ENCODE results near the gene RBMY1F. TPM values are rescaled to one million over a fixed set of nuclear protein-coding genes. Genes with fewer than 3 reads are reported as not detected.
A peak's percentile ranks its signal among the peaks of the same experiment; 100 is the strongest.
"Not testable (repeated sequence)": the region's sequence is repeated elsewhere in the genome, so short reads cannot be mapped to it uniquely, and the experiment has no call there.

The RBMY1F gene
- not detected for total RNA-seq
- polyA plus RNA-seq (ENCODE audit: insufficient read depth, low read depth, low replicate concordance), result not detected
- long read RNA-seq, donor 1, result 0 reads
- long read RNA-seq, donor 2, result 0 reads
- long read RNA-seq, donor 3, result 0 reads
- long read RNA-seq, donor 4, result 0 reads
- long read RNA-seq, donor 5, result 0 reads
- long read RNA-seq, donor 6, result 0 reads
- long read RNA-seq, donor 7, result 0 reads
- long read RNA-seq, donor 8, result 0 reads
- long read RNA-seq, donor 9, result 0 reads
- long read RNA-seq, donor 10, result 0 reads

- DNase-seq; H3K9ac ChIP-seq (ENCODE audit: low read length in 3 of 3); H3K4me3 ChIP-seq (ENCODE audit: low read length in 3 of 3); H3K4me1 ChIP-seq (ENCODE audit: control insufficient read depth in 2 of 3, insufficient read depth in 2 of 3, low read depth in 1 of 3, low read length in 3 of 3); H3K27me3 ChIP-seq (ENCODE audit: control insufficient read depth, insufficient read depth, low read length); H3K36me3 ChIP-seq (ENCODE audit: control insufficient read depth in 2 of 3, insufficient read depth in 3 of 3, low read length in 3 of 3); FAIRE-seq; H3K9me3 ChIP-seq (ENCODE audit: control insufficient read depth in 2 of 3, insufficient read depth in 1 of 3, low read length in 3 of 3); intact Hi-C loops (cut with DNase I); H3K27ac ChIP-seq (ENCODE audit: low read depth in 2 of 2, low read length in 2 of 2): not testable (repeated sequence)
Observed at GRCh38 chrY:22182823-22183222, at the start of gene RBMY1F. TSS of gene RBMY1F (minus strand) at chrY:22182923. CDS start at chrY:22180969, 1,954 bp downstream.

DNA sequence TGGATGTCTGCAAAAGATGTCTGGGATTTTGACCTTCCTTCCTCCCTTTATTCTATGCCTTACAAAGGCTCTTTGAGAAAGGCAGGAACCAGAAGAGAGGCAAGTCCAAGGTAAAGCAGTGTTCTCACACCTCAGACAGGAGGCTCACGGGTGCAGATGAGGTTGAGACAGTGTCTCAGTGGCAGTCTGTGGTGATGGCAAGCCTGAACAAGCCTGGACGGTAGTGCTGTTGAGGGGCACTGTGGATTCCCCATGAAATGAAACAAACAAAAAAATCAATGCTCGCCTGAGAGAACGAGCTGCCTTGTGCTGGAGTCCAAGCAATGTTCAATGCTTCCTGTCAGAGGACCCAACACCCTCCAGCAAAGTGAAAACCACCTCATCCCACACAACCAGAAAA is 31.6 kb downstream of the RBMY1F start:
- H3K4me3 ChIP-seq (ENCODE audit: low read length in 3 of 3); H3K36me3 ChIP-seq (ENCODE audit: control insufficient read depth in 2 of 3, insufficient read depth in 3 of 3, low read length in 3 of 3); H3K27me3 ChIP-seq (ENCODE audit: control insufficient read depth, insufficient read depth, low read length); H3K4me1 ChIP-seq (ENCODE audit: control insufficient read depth in 2 of 3, insufficient read depth in 2 of 3, low read depth in 1 of 3, low read length in 3 of 3); H3K9ac ChIP-seq (ENCODE audit: low read length in 3 of 3); H3K9me3 ChIP-seq (ENCODE audit: control insufficient read depth in 2 of 3, insufficient read depth in 1 of 3, low read length in 3 of 3); H3K27ac ChIP-seq (ENCODE audit: low read depth in 2 of 2, low read length in 2 of 2); FAIRE-seq; intact Hi-C loops (cut with DNase I); DNase-seq: not testable (repeated sequence)

DNA sequence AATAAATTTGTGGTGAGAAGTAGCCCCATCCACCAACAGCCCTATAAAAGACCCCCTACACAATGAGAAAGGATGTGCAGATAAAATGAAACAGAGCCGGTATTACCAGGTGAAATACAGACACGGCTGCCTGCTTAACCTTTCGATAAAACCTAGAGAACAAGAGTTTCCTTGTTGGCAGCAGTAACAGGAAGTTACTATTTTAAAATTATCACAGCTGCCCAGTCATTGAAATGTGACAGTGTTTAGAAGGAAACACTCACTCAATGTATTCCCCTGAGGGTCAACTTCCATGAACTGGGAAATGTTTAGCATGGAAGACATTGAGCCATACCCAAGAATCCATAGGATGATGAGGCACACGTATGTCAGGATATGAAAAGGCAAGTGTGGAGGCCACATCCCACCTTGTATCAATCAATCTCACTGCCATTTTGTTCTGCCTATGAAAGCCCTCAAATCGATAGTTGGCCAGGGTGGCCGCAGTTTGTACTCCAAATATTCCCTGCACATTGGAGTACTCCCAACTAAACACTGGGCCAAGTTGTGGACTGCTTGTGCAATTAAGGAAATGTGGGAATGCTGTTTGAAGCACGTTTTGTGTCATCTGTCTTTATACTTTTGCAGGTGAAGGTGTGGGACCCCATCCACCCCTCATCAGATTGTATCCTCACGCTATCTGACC is 41.6 kb downstream of the RBMY1F start:
- H3K9me3 ChIP-seq (ENCODE audit: control insufficient read depth in 2 of 3, insufficient read depth in 1 of 3, low read length in 3 of 3); H3K4me3 ChIP-seq (ENCODE audit: low read length in 3 of 3); H3K27me3 ChIP-seq (ENCODE audit: control insufficient read depth, insufficient read depth, low read length); DNase-seq; H3K27ac ChIP-seq (ENCODE audit: low read depth in 2 of 2, low read length in 2 of 2); H3K36me3 ChIP-seq (ENCODE audit: control insufficient read depth in 2 of 3, insufficient read depth in 3 of 3, low read length in 3 of 3); H3K9ac ChIP-seq (ENCODE audit: low read length in 3 of 3); intact Hi-C loops (cut with DNase I); H3K4me1 ChIP-seq (ENCODE audit: control insufficient read depth in 2 of 3, insufficient read depth in 2 of 3, low read depth in 1 of 3, low read length in 3 of 3): not testable (repeated sequence)
- peak; percentile 70 for FAIRE-seq

DNA sequence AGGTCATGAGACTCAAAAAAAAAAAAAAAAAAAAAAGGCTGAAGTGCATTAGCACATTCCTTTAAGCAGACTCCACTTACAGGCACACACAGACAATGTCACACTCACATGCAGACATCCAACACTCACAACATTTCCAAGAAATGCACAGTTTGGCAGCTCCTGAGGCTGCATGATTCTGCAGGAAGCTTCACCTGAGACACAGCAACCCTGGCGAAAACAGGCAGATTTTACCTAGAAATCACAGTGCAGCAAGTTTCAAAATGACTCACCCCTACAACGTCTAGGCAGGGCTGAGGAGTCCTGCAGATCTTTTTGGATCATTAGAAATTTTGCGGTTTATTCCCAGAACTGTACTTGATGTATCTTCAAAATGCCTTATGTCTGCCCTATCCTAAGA is 48.0 kb downstream of the RBMY1F start:
- DNase-seq; H3K4me3 ChIP-seq (ENCODE audit: low read length in 3 of 3); FAIRE-seq; H3K27ac ChIP-seq (ENCODE audit: low read depth in 2 of 2, low read length in 2 of 2); H3K27me3 ChIP-seq (ENCODE audit: control insufficient read depth, insufficient read depth, low read length); H3K9ac ChIP-seq (ENCODE audit: low read length in 3 of 3); intact Hi-C loops (cut with DNase I); H3K4me1 ChIP-seq (ENCODE audit: control insufficient read depth in 2 of 3, insufficient read depth in 2 of 3, low read depth in 1 of 3, low read length in 3 of 3); H3K36me3 ChIP-seq (ENCODE audit: control insufficient read depth in 2 of 3, insufficient read depth in 3 of 3, low read length in 3 of 3); H3K9me3 ChIP-seq (ENCODE audit: control insufficient read depth in 2 of 3, insufficient read depth in 1 of 3, low read length in 3 of 3): not testable (repeated sequence)

DNA sequence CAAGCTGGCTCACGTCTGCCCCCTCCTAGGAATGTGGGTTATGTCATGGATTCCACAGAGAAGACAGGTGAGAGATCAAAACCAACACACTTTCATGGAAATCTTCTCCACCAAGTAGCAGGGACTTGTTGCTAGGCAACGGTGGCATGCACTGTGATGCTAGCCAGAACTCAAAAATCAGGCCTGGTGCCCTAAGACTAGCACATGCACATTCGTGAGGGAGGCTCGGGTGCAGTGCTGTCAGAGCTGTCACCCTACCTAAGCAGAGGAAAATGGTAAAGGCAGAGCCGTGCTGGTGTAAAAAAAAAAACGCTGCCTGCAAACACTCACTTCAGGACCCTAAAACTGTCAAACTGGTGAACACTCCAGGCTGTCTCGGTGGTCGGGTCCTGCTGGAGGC is 52.2 kb downstream of the RBMY1F start:
- not testable (repeated sequence) for H3K36me3 ChIP-seq (ENCODE audit: control insufficient read depth in 2 of 3, insufficient read depth in 3 of 3, low read length in 3 of 3); FAIRE-seq; H3K9me3 ChIP-seq (ENCODE audit: control insufficient read depth in 2 of 3, insufficient read depth in 1 of 3, low read length in 3 of 3)

More for the DNA sequence above, 52.2 kb downstream of the RBMY1F start:
- H3K27me3 ChIP-seq (ENCODE audit: control insufficient read depth, insufficient read depth, low read length); H3K9ac ChIP-seq (ENCODE audit: low read length in 3 of 3); DNase-seq; H3K27ac ChIP-seq (ENCODE audit: low read depth in 2 of 2, low read length in 2 of 2); H3K4me1 ChIP-seq (ENCODE audit: control insufficient read depth in 2 of 3, insufficient read depth in 2 of 3, low read depth in 1 of 3, low read length in 3 of 3); intact Hi-C loops (cut with DNase I); H3K4me3 ChIP-seq (ENCODE audit: low read length in 3 of 3): not testable (repeated sequence)

Other genes starting within 250 kb of the RBMY1F start
- not detected for gene RBMY1J, start 220.5 kb upstream of the RBMY1F start, total RNA-seq
- gene RBMY1J, start 220.5 kb upstream of the RBMY1F start, polyA plus RNA-seq (ENCODE audit: insufficient read depth, low read depth, low replicate concordance), result not detected